Measurements from ENCODE around the gene HOXA10. TPM values are rescaled to one million over a fixed set of nuclear protein-coding genes. Genes with fewer than 3 reads are reported as not detected.

The HOXA10 gene
- total and polyA plus RNA-seq, 8 donors, result 0.18 to 337 (median 0.92) TPM; not detected in 5

DNA sequence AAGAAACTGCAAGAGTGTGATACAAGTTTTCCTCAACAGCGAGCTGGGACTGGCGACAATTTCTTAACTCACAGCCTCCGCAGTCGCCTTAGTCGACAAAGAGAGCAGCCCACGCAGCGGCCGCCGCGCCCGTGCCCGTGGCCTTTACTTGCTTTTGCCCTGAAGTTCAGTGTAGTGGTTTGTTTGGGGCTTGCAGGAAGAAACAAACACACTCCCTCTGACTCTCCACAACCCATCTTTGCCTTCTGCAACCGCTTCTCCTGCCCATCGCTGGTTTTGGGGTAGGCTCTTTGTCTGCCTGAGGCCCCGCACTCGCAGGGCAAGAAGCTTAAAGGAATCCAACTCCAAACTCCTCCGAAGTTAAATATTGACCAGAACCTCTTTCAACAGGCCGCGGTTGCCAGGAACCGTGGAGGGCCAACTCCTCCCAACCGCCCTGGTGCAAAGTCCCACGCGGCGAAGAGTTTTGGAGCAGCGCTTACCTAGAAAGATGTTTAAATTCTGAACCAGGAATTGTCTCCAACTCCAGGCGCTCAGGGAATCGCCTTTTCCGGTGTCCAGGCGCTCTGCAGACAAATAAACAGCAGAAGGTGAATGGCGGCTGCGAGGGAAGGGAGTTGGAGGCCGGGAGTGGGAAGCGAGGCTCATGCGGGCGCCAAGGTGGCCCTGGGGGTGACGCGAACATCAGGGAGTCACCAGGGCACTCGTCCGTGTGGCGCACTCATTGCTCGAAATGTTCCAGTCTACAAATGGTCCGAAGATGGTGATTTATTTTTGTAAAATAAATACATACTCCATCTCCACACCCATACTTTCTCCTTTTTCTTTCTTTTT, 51.8 kb downstream of the HOXA10 start:
- peaks cover 0 to 93% (median 45%) of the 10 kb centered on the region in 3 donors for H3K27me3 ChIP-seq
- H3K4me3 ChIP-seq, result peak overlapping the region; percentile 35 to 41 (median 39)
- intact Hi-C loops (cut with DNase I; ENCODE audit: low total_unique reads), result no loop called here
- no peaks in the 10 kb centered on the region for H3K9me3 ChIP-seq
- peak in 1 of 2 donors; percentile 72 for DNase-seq
- TF ChIP-seq EP300 (IDR thresholded peaks at IDR 0.05) (no peak), POLR2AphosphoS5 (IDR thresholded peaks at IDR 0.05) (no peak), POLR2A (IDR thresholded peaks at IDR 0.05) (no peak)
- TF ChIP-seq, protein P1, sequence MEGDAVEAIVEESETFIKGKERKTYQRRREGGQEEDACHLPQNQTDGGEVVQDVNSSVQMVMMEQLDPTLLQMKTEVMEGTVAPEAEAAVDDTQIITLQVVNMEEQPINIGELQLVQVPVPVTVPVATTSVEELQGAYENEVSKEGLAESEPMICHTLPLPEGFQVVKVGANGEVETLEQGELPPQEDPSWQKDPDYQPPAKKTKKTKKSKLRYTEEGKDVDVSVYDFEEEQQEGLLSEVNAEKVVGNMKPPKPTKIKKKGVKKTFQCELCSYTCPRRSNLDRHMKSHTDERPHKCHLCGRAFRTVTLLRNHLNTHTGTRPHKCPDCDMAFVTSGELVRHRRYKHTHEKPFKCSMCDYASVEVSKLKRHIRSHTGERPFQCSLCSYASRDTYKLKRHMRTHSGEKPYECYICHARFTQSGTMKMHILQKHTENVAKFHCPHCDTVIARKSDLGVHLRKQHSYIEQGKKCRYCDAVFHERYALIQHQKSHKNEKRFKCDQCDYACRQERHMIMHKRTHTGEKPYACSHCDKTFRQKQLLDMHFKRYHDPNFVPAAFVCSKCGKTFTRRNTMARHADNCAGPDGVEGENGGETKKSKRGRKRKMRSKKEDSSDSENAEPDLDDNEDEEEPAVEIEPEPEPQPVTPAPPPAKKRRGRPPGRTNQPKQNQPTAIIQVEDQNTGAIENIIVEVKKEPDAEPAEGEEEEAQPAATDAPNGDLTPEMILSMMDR (IDR thresholded peaks at IDR 0.05), result no peak
- peak overlapping the region; percentile 65 to 99 (median 94) for H3K27ac ChIP-seq
- H3K36me3 ChIP-seq, result no peaks in the 10 kb centered on the region
- H3K4me1 ChIP-seq, result peaks cover 19 to 82% (median 52%) of the 10 kb centered on the region in 4 donors
- 19 to 33% (median 23%) methylated on average over 42 of the region's 42 CpGs for WGBS, 5 donors

DNA sequence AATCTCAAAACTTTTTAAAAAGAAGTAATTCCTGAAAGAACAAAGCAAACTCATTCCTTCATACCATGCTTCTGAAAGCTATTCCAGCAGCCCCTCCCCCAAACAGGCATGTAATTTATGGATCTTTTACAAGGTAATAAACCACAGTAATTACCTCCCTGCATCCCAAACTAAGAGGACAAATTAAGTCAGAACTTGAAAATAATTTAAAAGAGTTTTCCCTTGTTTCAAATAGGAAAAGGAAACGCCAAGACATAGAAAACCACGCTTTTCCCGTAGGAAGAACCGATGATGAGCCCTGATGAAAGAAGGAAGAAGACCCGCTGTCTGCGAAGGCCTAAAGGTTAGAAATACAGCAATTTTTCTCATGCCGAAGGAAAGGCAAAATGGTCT, 52.4 kb downstream of the HOXA10 start:
- intact Hi-C loops (cut with DNase I; ENCODE audit: low total_unique reads), result no loop called here
- H3K9me3 ChIP-seq, result no peaks in the 10 kb centered on the region
- peaks cover 19 to 76% (median 49%) of the 10 kb centered on the region in 4 donors for H3K4me1 ChIP-seq
- peaks cover 0 to 93% (median 45%) of the 10 kb centered on the region in 3 donors for H3K27me3 ChIP-seq
- peak overlapping the region; percentile 35 to 41 (median 39) for H3K4me3 ChIP-seq
- H3K27ac ChIP-seq, result peak overlapping the region; percentile 65 to 99 (median 94)
- no peak for TF ChIP-seq POLR2A (IDR thresholded peaks at IDR 0.05)
- no peak for TF ChIP-seq POLR2AphosphoS5 (IDR thresholded peaks at IDR 0.05)
- no peak for TF ChIP-seq EP300 (IDR thresholded peaks at IDR 0.05)
- TF ChIP-seq, protein P1 (IDR thresholded peaks at IDR 0.05), result no peak
- H3K36me3 ChIP-seq, result no peaks in the 10 kb centered on the region
- WGBS, 5 donors, result 37 to 56% (median 45%) methylated on average over 7 of the region's 7 CpGs
- DNase-seq, result no peak

Small RNAs within 50 kb of the gene (small RNA-seq; reads per million reads assigned to genes)
- gene AC004080.5 (0 reads per million in 4 donors), gene RF02140 (0 reads per million in 4 donors), gene RF02141 (0 reads per million in 4 donors)

Other genes with a start within 250 kb of the HOXA10 start
- under 1 TPM in 1 of 5 donors, not detected in 4; 0.55 TPM for gene HOXA1, start 78.3 kb downstream of the HOXA10 start, total RNA-seq
- gene HOXA1, start 78.3 kb downstream of the HOXA10 start, polyA plus RNA-seq, result 1 to 10 TPM in 1 of 3 donors, under 1 TPM in 1, not detected in 1; 0.31 to 1.1 TPM
- 1 to 10 TPM in 3 of 5 donors, under 1 TPM in 1, not detected in 1; 0.89 to 2.3 (median 1.1) TPM for gene HOXA2, start 71.6 kb downstream of the HOXA10 start, total RNA-seq
- 1 to 10 TPM; 1.1 to 3.7 (median 1.2) TPM for gene HOXA2, start 71.6 kb downstream of the HOXA10 start, polyA plus RNA-seq
- 1 to 10 TPM in 3 of 5 donors, under 1 TPM in 2; 0.55 to 5.8 (median 2.2) TPM for gene HOXA4, start 43.6 kb downstream of the HOXA10 start, total RNA-seq
- gene HOXA4, start 43.6 kb downstream of the HOXA10 start, polyA plus RNA-seq, result 10 to 100 TPM in 1 of 3 donors, 1 to 10 TPM in 2; 4.4 to 17.0 (median 5.9) TPM
- 10 to 100 TPM in 3 of 5 donors, 1 to 10 TPM in 2; 2.9 to 53.1 (median 18.2) TPM for gene HOXA5, start 30.6 kb downstream of the HOXA10 start, total RNA-seq
- 10 to 100 TPM in 1 of 3 donors, 1 to 10 TPM in 2; 7.5 to 12.8 (median 7.8) TPM for gene HOXA5, start 30.6 kb downstream of the HOXA10 start, polyA plus RNA-seq
- gene HOXA6, start 26.5 kb downstream of the HOXA10 start, total RNA-seq, result 10 to 100 TPM in 1 of 5 donors, 1 to 10 TPM in 1, not detected in 3; 3.7 to 12.7 TPM
- gene HOXA6, start 26.5 kb downstream of the HOXA10 start, polyA plus RNA-seq, result under 1 TPM in 1 of 3 donors, not detected in 2; 0.81 TPM
- 10 to 100 TPM in 1 of 5 donors, 1 to 10 TPM in 2, under 1 TPM in 2; 0.87 to 42.6 (median 5.2) TPM for gene HOXA3, start 21.7 kb downstream of the HOXA10 start, total RNA-seq
- 1 to 10 TPM; 2.8 to 5.2 (median 4.8) TPM for gene HOXA3, start 21.7 kb downstream of the HOXA10 start, polyA plus RNA-seq
- gene HOXA7, start 17.6 kb downstream of the HOXA10 start, total RNA-seq, result 10 to 100 TPM in 1 of 5 donors, 1 to 10 TPM in 3, not detected in 1; 1.1 to 34.8 (median 3.3) TPM
- 1 to 10 TPM in 1 of 3 donors, under 1 TPM in 2; 0.98 to 7.9 (median 1.00) TPM for gene HOXA7, start 17.6 kb downstream of the HOXA10 start, polyA plus RNA-seq
- gene HOXA9, start 8.8 kb downstream of the HOXA10 start, total RNA-seq, result 10 to 100 TPM in 1 of 5 donors, not detected in 4; 68.1 TPM
- under 1 TPM in 1 of 3 donors, not detected in 2; 0.25 TPM for gene HOXA9, start 8.8 kb downstream of the HOXA10 start, polyA plus RNA-seq
- gene HOXA11, start 10.9 kb upstream of the HOXA10 start, total RNA-seq, result 1 to 10 TPM in 1 of 5 donors, not detected in 4; 5.2 TPM
- not detected for gene HOXA11, start 10.9 kb upstream of the HOXA10 start, polyA plus RNA-seq
- gene HOXA13, start 25.8 kb upstream of the HOXA10 start, total RNA-seq, result 10 to 100 TPM in 1 of 5 donors, not detected in 4; 29.0 TPM
- not detected for gene HOXA13, start 25.8 kb upstream of the HOXA10 start, polyA plus RNA-seq
- gene EVX1, start 68.5 kb upstream of the HOXA10 start, total RNA-seq, result not detected
- not detected for gene EVX1, start 68.5 kb upstream of the HOXA10 start, polyA plus RNA-seq

Data from stomach (tissue), 9 donors.